NCI-H82 treated with DMSO at 0.1 percent for 48 hours (cell line): ENCODE results near the gene PRRG2.

Experiments used
- DNase-seq: peaks from one replicate; lab custom pipeline; 2025; ENCODE audit not compliant: unreplicated experiment; lab: John Stamatoyannopoulos, UW

PRRG2 gene

DNA sequence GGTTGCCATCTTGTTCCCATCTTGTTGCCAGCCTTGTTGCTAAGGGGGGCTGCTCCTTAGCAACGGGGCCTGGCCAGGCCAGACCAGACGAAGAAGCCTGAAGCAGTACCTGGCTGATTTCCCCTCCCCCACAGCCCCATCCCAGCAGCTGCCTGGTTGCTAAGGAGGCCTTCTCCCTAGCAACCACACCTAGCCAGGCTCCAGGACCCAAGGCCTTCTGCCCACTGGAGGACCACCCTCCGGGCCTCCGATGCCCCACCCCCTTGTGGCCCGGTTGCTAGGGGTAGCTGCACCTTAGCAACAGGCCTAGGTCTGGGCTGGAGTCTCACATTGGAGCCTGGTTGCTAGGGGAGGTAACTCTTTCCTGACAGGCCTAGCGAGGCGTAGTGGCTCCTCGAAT lies 3.9 kb downstream of the PRRG2 start:
- DNase-seq, result no peak

DNA sequence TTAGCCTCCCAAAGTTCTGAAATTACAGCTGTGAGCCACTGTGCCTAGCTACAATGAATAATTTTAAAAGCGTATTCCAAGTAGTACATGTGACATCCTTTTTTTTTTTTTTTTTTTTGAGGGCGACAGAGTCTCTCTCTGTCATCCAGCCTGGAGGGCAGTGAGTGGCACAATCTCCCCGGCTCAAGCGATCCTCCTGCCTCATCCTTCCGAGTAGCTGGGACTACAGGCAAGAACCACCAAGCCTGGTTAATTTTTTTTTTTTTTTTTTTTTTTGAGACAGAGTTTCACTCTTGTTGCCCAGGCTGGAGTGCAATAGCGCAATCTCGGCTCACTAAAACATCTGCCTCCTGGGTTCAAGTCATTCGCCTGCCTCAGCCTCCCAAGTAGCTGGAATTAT lies 6.1 kb downstream of the PRRG2 start:
- DNase-seq, result no peak

DNA sequence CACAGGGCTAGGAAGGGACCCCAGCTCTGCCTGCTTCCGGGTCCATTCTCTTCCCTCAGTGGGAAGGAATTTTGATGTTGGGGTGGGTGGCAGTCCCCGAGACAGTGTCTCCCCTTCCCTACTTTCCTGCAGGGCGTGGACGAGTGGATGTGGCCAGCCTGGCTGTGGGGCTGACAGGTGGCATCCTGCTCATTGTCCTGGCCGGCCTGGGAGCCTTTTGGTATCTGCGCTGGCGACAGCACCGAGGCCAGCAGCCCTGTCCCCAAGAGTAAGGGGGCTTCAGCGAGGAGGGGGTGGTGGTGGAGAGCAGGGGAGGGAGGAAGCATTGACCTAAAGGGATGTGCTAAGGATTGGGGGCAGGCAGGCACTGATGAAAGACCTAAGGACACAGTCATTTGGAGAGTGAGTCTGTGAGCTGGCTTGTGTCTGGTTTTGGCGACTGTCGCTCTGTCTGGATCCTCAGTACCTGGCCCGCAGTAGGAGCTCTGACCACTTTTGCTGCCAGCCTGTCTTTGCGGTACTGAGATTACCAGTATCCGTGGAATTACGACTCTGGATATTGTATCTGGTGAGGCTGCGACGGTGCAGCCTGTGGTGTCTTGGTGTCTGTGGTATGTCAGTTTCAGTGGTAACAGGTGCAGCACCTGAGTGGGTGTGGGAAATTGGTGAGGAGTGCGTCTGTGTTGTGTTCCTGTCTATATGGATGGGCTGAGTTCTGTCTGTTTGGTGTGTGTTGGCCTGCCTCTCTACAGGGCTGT lies 7.4 kb downstream of the PRRG2 start:
- no peak for DNase-seq

DNA sequence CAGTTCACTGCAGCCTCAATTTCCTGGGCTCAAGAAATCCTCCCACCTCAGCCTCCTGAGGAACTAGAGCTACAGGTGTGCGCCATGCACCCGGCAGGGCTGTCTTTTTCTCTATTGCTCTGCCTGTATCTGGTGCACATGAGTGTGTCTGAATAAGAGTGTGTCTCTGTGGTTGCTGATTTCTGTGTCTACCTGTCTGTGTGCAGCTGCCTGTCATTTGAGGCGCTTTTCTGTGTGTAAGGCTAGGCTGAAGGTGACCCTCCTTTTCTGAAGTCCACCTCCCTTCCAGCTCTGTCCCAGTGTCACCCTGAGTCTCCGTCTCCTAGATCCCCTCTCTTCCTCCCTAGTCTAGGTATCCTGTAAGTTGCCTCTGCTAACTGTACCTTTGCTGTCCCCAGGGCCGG lies 8.4 kb downstream of the PRRG2 start:
- DNase-seq, result no peak

DNA sequence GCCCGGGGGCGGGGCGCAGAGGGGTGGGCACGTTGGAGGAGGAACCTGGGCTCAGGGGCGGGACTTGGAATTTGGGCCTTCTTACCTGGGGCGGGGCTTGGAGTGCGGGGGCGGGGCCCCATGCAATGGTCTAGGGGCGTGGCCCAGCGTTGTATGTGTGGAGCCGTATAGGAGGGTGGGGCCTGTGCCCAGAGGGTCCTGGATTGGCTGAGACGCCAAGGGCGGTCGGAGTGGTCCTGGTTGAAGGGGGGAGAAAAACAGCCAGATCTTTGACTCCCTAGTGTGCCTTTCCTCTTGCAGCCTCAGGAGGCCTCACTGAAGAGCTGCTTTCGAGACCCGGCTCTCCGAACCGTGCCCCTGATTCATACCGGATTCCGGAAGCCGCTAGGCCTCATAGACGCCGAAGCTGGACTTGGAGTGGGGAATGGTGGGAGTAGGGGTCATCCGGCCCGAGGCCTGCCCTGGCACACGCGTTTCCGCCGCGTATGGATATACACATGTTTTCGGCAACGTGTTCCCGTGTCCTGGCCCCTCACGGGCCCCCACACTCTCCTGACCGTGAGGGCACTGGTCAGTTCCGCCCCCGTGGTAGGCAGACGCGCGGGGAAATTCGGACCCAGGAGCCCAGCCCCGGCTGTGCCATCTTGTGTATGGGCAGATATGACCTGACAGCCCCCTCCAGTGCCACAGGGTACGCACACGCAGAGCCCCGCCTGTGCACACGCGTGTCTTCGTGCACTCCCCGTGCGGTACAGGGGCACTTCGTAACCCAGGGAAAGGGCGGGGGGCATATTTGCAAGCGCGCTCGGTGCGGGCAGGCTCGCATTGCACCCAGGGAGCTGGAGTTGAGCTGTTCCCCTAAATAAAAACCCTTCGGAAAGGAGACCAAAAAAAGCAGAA lies 9.2 kb downstream of the PRRG2 start:
- DNase-seq, result peak; percentile 98

DNA sequence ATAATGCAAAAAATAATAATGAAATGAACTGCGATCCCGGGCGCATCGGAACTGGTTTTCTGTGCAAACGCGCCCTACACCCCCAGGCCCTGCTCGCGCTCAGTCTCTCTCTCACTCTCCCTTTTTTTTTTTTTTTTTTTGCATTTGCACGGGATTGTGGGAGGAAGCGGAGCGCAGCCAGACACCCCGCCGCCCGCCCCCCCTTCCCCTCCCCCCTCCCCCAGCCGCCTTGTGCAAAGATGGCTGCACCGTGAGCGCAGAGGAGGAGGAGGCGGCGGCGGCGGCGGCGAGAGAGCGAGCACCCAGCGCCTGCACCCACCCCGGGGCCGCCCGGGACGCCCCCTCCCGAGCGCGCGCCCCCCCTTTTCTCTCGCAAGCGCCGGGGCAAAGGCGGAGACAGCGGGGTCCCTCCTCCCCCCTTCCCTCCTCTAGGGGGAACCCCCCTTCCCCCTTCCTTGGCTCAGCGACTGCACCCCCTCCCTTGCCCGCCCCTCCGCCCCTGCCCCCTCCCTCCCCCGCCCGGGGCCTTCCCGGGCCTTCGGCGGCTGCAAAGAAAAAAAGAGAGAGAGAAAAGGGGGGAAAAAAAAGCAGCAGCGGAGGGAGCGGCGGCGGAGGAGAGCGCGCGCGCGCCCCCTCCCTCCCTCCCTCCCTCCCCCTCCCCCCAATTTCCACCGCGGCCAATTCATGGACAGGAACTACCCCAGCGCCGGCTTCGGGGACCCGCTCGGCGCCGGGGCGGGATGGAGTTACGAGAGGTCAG lies 10.0 kb downstream of the PRRG2 start, which contains the start of gene PRR12:
Gene PRR12, plus strand, starts transcription at position 212 of the 760 bp plus-strand sequence. Its CDS starts 473 bp downstream, at position 685.
- peak; percentile 31 for DNase-seq

DNA sequence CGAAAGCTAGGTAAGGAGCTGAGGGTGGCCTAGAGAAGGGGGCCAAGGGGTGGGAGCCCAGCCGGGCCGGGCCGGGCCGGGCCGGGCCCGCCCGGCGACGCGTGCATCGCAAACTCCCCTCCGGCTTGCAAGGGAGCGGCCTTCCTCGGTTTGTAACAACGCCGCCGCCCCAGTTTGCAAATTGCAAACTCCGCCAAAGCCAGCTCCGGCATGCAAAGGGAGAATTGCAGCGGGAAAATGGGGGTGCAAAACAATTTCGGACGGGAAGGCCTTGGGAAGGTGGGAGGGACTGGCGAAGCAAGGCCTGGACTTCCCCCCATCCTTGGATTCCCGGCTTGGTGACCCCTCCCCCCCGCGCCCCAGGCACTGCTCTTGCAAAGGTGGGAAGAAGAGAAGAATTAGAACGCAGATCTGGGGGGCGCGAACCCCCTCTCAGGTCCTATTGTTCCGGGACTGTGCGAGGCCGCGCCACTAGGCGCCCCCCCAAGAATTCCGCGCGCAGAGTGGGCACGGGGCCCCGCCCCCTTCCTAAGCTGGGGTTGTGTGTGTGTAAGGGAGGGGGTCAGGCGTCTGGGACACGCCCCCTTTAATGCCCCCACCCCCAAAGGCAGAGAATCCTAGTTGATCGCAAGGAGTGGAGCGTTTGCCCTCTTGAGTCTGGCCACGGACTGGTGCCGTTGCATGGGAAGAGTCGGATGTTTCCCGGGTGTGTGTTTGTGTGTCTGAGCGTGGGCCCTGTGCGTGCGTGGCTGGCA lies 10.8 kb downstream of the PRRG2 start:
- peak; percentile 27 for DNase-seq

DNA sequence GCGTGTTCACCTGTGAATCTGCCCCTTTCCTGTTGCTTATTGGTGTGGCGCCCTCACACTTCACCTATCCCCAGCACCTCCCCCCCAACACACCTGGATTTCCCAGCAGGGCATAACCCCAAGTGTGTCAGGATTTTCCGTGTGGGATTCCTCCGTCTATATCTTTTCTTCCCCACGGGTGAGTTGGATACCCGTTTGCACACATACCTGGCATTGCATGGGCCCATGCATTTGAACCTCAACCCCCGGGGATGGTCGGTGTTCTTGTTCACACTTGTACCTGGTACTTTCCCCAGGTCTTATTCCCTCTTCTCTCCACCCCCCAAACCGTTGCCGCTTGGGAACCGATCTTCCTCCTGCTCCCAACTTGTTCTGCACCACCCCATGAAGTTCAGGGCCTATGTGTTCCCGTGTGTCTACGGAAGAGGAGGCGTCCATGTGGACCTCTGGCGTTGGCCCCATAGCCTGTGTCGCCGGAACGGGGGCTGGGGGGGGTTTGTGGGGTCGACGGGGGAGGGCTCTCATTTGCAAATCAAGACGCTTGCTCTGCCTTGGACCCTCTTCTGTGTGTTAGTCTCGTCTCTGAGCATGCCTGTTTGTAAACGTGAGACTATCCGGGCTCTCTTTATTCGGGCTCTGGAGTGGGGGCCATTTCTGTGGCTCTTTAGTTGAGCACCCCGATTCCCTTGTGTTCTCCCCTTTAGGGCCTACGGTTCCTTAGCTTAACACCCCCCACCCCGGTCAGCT lies 11.5 kb downstream of the PRRG2 start:
- DNase-seq, result peak; percentile 24

DNA sequence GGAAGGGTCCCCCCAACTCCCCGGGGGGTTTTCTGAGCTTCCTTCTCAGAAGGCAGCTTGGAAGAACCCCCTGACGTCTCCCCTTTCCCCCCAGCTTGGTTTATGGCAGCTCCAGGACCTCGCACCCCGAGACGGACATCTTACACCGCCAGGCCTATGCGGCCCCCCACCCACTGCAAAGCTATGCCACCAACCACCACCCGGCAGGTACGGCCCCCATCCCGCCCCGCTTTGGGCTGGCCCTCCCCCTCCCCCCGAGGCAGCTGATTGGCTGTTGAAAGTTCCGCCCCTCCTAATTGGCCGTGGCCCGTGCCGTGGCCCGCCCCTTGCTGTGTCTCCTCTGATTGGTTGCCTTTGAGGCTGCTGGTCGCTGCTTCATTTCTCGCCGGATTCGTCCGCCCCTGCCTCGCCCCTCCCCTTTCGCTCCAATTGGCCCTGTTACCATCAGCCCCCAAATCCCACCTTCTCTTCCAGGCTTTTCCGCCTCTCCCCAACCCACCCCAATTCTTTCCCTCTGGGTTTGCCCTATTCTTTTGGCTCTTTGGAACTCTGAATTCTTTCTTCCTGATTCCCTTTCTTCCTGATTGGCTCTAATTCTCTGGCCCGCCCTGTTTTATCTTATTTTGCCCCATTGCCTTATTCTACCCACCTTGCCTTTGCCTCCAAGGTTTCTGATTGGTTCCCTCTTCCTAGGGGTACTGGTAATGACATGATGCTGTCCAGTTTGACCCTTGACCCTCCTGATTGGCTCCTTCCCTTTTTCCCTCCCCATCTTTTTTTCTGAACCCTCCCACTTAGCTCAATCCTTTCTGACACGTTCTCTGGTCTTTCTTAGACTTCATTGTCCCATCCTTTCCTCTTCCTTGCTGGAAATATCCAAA lies 12.4 kb downstream of the PRRG2 start:
- peak; percentile 94 for DNase-seq

DNA sequence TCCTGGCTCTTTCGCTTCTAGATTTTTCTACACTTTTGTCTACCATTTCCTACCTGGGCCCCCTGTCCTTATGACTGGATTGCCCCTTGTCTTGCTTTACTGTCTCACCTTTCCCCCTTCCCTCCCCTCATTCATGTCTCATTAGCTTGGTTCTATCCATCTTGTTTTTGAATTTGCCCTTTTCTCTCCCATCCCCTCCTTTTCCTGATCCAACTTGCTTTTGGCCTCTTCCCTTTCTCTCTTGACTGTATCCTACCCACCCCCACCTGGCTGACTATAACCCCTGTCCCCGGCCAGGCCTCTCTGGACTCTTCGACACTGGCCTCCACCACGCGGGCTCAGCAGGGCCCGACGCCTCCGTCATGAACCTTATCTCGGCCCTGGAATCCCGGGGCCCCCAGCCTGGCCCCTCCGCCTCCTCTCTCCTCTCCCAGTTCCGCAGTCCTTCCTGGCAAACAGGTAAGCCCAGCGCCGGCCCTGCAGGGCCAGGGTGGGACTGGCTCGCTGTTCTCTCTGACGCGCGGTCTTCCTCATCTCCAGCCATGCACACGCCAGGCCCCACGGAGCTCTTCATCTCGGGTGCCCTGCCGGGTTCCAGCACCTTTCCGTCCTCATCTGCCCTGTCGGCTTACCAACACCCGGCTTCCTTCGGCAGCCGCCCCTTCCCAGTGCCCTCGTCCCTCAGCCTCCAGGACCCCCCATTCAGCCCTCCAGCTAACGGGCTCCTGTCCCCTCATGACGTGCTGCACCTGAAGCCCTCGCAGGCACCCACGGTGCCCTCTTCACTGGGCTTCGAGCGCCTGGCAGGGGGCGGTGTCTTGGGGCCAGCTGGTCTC lies 13.3 kb downstream of the PRRG2 start:
- no peak for DNase-seq

DNA sequence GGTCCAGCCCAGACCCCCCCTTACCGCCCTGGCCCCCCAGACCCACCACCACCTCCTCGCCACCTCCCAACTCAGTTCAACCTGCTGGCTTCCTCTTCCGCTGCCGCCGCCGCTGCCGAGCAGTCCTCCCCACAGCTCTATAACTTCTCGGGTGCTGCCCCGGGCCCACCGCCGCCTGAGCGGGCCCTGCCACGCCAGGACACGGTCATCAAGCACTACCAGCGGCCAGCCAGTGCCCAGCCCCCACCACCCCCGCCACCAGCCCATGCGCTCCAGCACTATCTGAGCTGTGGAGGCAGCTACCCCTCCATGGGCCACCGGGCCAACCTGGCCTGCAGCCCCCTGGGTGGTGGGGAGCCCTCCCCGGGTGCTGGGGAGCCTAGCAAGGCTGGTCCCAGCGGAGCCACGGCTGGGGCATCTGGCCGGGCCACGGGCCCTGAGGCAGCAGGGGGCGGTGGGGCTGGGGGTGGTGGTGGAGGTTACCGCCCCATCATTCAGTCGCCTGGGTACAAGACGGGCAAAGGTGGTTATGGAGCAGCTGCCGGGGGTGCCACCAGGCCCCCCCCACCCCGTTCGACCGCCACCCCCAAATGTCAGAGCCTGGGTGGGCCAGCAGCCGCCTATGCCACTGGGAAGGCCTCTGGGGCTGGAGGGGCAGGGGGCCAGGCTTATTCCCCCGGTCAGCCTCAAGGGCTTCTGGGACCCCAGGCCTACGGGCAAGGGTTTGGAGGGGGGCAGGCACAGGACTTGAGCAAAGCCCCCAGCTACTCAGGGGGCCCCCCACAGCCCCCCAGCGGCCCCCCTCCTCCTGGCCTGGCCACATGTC lies 14.1 kb downstream of the PRRG2 start:
- no peak for DNase-seq

DNA sequence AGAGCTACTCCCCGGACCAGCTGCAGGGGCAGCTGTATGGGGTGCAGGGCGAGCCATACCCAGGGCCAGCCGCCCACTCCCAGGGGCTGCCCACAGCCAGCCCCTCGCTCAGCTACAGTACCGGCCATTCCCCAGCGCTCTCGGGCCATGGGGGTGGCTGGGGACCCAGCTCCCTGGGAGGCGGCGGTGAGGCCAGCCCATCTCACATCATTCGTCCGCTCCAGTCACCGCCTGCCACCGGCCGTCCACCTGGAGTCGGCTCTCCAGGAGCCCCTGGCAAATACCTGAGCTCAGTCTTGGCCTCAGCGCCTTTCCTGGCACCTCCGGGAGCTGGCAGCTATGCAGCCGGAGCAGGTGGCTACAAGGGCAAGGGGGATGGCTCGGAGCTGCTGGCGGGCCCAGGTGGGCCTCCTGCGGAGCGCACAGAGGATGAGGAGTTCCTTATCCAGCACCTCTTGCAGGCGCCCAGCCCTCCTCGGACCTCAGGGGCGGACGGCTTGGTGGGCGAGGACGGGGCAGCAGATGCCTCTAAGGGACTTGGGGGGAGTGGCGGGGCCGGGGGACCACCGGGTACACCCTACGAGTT lies 14.8 kb downstream of the PRRG2 start:
- DNase-seq, result no peak

DNA sequence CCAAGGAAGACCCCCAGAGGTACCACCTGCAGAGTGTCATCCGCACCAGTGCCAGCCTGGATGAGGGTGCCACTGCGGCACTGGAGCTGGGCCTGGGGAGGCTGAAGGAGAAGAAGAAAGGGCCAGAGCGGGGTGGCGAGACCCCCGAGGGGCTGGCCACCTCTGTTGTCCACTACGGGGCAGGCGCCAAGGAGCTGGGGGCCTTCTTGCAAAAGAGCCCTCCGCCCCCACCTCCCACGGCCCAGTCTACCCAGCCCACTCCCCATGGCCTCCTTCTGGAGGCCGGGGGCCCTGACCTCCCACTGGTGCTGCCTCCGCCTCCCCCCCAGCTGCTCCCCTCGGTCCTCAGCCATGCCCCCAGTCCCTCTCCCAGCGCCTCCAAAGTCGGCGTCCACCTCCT lies 15.3 kb downstream of the PRRG2 start:
- no peak for DNase-seq

DNA sequence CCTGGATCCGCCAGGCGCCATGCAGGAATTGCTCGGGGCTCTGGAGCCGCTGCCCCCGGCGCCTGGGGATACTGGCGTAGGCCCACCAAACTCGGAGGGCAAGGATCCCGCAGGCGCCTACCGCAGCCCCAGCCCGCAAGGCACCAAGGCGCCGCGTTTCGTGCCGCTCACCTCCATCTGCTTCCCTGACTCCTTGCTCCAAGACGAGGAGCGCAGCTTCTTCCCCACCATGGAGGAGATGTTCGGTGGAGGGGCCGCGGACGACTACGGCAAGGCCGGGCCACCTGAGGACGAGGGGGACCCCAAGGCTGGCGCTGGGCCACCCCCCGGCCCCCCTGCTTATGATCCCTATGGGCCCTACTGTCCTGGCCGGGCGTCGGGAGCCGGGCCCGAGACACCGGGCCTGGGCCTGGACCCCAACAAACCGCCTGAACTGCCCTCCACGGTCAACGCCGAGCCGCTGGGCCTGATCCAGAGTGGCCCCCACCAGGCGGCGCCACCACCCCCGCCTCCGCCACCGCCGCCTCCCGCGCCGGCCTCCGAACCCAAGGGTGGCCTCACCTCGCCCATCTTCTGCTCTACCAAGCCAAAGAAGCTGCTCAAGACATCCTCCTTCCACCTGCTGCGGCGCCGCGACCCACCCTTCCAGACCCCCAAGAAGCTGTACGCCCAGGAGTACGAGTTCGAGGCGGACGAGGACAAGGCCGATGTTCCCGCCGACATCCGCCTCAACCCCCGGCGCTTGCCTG lies 16.0 kb downstream of the PRRG2 start:
- no peak for DNase-seq

DNA sequence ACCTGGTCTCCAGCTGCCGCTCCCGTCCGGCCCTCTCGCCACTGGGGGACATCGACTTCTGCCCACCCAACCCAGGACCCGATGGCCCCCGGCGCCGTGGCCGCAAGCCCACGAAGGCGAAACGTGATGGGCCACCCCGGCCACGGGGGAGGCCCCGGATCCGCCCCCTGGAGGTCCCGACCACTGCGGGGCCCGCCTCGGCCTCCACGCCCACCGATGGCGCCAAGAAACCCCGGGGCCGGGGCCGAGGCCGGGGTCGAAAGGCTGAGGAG lies 16.5 kb downstream of the PRRG2 start:
- DNase-seq, result no peak
